NOMO-1 (cell line): Measurements from ENCODE around the gene CXCR2.
A peak's percentile ranks its signal among the peaks of the same experiment; 100 is the strongest.
"Not testable (repeated sequence)": the region's sequence is repeated elsewhere in the genome, so short reads cannot be mapped to it uniquely, and the experiment has no call there.

Experiments
- DNase-seq, 2 experiments: peaks; one replicate each; lab custom pipeline; 2025; ENCODE audit not compliant: unreplicated experiment in 2 of 2; lab: John Stamatoyannopoulos, UW

CXCR2 gene

GRCh38 chr2:218129458-218130135 lies 3.8 kb downstream of the CXCR2 start:
- DNase-seq, result no peak

- DNase-seq, result no peak
Measured at GRCh38 chr2:218130377-218130776, 4.5 kb downstream of the CXCR2 start.

DNA sequence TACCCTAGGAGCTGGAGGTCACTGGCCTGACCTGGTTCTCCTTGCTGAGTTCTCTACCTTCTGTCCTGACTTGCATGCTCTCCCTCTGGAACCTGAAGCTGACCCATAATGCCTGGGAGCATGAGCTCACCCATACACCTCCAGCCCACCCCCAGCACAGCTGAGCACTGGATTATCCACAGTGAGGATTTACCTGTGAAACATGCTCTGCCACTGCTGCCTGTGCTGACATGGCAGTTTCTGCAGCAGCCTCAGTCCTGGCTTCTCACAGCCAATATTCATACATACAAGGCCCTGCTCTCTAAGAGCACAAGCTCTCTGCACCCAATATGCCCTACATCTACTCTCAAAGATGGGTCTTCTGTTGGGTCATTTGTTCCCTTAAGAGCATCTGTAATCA lies 5.0 kb downstream of the CXCR2 start:
- no peak for DNase-seq

DNA sequence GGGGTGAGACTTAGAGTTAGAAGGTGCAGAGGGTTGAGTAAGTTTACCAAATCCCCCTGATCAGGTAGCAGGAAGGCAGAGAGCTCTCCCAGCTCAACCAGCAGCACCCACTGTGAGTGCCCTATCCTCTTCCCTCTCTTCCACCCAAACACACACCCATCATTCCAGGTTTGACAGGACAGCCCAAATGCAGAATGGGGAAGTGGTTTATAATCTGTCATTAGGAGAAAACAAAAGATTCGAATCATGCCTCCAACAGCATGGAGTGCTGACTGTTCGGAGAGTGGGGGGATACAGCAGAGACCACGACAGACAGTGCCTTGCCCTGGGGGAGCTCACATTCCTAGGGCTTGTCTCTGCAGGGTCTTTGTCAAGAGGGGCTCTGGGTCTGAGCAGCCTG lies 11.7 kb downstream of the CXCR2 start:
- DNase-seq, result no peak

GRCh38 chr2:218138047-218138446 lies 12.2 kb downstream of the CXCR2 start:
- no peak for DNase-seq

- no peak for DNase-seq
Measured at GRCh38 chr2:218145124-218145523, 19.3 kb downstream of the CXCR2 start.

DNA sequence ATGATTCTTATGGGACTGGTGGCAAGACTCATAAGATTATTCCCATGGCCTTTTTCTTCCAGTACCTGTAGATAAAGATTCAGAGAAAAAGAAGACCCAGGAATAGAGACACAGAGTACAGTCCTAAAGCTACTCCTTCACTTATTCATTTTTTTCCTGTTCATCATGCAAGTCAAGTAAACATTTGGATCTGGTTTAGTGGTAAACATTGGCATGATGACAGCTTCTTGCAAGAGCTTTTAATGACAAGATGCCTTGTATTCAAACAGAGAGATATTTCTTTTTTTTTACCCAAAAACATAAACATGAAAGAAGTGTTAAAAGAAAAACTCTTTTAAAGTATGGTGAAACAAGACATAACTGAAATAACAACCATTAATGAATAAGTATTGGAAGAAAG lies 20.2 kb downstream of the CXCR2 start:
- no peak for DNase-seq

- DNase-seq, result no peak
Measured at GRCh38 chr2:218149098-218149497, 23.3 kb downstream of the CXCR2 start.

DNA sequence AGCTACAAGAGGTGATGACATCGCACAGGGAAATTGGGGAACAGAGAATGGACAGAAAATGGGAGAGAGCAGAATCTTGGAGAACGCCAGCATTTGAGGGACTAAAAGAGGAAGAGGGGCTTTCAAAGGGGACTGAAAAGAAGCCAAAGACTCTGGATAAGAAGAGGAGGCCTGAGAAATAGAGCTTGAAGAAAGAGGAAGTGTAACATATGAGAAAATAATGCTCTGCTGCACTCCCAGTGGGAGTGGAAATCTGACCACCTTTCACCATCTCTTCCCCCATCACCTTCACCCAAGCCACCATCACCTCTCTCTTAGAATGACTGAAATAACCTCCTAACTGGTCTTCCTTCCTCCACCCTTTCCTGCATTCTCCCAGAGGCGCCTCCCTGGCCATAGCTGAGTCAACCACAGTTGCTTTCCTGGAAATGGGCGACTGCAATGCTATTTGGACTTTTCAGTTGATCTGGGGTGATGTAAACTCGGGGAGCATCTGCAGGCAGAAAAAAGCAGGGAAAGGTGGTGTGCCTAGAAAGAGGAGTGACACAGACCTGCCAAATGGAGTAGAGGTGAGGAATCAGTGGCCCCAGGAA lies 24.1 kb downstream of the CXCR2 start:
- DNase-seq, result peak; percentile 32 to 70

DNA sequence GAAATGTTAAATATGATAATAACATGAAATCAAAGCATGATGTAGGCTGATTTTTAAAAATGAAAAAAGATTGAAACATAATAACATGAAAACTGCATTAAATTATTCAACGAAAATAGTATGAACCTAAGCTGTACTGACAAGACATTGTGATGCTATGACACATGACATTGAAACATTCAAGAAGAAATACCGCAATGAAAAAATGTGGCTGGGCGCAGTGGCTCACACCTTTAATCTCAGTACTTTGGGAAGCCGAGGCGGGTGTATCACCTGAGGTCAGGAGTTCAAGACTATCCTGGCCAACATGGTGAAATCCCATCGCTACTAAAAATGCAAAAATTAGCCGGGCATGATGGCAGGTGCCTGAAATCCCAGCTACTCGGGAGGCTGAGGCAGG lies 26.3 kb downstream of the CXCR2 start:
- DNase-seq, result no peak

DNA sequence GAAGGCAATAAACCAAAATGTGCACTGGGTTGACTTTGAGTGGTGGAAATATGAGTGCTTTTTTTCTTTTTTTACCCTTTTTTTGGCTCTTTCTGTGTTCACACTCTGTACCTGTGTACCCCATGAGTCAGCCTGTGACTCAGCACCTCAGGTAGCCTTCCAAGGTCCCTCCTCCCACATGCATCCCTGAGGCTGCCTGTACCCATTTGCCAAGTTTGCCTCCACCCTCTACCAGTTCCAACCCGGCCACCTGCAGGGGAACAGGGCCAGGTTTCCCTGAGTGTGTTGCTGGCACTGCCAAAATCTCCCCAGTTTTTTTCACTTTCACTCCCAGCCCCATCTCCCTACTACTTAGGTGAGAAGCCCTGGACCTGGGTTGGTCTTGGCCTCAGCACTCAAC lies 26.9 kb downstream of the CXCR2 start:
- DNase-seq, result no peak

DNA sequence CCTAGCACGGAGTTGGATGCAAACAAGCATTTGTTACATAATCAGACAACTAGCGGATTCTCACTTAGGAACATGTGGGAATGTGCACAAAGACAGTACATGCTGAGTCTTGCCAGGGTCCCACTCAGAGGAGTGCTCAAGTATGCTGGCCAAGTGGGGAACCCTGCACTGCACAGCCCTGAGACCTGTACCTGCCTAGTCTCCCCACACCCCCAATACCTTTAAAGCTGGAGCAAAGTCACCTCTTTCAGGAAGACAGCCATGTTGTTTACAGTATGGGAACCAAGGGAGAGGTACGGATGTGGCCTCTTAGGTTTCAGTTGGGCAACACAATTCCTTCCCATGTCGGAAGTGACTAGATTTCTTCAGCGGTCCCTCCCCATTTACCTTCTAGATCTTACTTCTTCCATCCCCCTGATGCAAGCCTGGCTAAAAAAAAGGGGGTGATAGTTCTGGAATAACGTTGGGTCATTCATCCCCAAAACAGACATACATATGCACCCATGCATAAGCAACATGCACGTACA lies 30.2 kb downstream of the CXCR2 start:
- peak; percentile 17 to 18 for DNase-seq

DNA sequence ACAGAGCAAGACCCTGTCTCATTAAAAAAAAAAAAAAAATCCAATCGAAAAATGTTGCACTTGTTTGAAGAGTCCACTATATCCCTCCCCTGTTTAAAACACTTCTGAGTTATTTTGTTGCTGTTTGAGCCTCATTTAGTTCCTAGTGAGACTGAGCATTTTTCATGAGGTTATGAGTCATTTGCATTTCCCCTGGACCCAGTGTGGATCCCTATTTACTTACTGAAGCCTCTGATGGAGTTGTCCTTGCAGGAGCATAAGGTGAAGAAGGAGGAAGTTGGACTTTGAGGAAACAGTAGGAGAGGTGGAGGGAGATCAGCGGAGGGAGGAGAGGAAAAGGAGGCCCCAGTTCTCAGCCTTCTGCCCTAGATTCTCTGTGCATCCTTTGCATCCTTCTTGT lies 35.8 kb downstream of the CXCR2 start:
- peak in 1 of 2 experiments; percentile 23 for DNase-seq

- DNase-seq, result no peak
Measured at GRCh38 chr2:218162814-218163213, 37.0 kb downstream of the CXCR2 start.

DNA sequence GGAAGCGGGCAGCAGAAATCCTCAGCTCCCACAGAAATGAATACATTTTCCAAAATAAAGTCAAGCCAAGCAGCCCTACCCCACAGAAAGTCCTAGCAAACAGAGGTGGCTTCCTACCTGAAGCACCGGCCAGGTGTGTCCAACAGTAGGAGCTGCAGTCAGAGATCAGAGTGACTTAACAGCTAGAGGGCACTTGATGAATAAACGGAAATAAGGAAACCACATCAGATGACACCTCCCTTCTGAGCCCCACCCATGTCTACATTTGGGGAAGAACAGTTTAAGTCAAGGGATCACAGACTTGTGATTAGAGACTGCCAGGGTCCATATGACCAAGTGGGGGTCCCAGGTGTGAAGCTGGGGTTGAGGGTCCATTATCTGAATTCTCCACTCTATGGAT lies 41.0 kb downstream of the CXCR2 start, which contains the start of gene CXCR1:
CXCR1 (minus strand) TSS at position 172 of the 400 bp plus-strand sequence. CDS start 1,751 bp downstream, outside the sequence.
- peak; percentile 78 to 88 for DNase-seq

DNA sequence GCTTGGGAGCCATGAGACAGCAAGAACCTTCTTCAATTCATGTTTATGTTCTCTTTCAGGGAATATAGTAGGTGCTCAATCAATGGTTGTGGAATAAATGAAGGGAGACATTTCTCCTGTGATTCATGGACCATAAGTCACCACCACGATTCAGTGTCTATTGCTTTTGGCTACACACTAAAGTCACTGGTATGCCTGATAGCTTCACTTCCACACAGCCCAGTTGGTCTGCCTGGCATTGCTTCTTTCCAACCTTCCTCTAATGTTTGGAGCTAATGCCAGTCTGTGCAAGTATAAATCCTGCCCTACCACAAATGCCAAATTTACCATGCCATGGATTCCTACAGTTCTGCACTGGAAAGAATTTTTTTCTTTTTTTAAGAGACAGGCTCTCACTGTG lies 42.2 kb downstream of the CXCR2 start:
- no peak for DNase-seq

DNA sequence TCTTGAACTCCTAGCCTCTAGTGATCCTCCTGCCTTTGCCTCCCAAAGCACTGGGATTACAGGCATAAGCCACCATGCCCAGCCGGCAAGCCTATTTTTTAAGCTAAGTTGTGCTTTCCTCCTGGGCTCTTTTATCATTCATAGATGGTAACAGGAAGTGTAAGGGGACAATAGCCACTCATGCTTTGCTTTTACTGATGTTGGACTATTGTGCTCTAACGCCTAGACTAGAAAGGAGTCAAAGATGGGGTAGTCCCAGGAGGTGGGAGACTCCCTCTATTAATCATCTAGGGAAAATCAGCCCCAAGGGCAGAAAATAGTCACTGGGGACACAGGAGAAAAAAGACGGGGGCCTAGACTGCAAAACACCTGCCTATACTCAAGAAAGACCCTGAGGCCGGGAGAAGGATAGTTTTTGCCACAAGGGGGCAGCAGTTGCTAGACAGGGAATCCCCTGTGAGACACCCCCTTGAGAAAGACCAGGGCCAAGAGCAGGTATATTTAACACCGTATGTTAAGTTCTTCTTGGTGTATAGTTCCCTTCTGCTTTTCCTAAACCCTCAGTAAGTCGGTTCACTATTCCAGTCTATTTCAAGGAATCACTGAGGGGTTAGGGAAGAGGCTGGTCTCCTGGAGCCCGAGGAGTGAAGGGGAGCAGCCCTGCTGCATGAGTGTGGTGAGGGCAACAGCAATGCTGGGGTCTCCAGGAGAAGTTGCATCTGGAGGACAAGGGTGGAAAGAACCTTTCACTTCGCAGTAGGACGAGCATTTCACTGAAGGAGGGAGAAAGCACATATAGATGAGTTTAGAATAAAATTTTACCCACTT lies 43.0 kb downstream of the CXCR2 start:
- DNase-seq, result peak; percentile 21 to 63

- DNase-seq, result no peak
Measured at GRCh38 chr2:218169757-218170546, 44.1 kb downstream of the CXCR2 start.

DNA sequence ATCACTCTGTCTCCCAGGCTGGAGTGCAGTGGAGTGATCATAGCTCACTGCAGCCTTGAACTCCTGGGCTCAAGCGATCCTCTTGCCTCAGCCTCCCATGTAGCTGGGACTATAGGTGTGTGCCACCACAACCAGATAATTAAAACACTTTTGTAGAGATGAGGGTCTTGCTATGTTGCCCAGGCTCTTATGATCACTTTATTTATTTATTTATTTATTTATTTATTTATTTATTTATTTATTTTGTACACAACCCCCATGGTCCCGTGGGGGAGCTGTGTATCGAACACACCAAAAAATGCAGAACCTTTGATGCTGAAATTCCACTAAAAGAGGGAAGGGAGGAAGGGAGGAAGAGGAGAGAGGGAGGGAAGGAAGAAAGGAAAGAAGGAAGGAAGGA lies 45.9 kb downstream of the CXCR2 start:
- not testable (repeated sequence) for DNase-seq

DNA sequence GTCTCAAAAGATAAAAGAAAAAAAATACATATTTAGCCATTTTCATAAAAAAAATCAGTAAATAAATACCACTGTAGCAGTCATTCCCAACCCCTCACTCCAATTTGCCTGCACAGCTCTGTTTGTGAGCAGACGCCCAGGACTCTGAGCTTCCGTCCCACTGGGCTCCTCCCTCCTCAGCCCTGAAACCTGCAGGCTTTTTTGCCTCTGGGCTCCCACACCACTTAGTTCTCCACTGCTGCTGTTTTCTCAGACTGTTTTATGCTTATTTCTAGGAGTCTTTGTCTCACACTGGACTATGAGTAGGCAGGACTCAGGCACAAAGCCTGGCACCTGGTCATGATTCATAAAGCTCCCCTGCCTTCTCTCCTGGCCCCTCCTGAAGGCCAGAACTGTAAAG lies 47.0 kb downstream of the CXCR2 start:
- DNase-seq, result no peak

- no peak for DNase-seq
Measured at GRCh38 chr2:218179782-218180181, 54.0 kb downstream of the CXCR2 start.
